Ramos (cell line): Measurements from ENCODE around the gene ARSB.

Experiments used
- in situ Hi-C: fragments of 300-500 bp; cut with MboI; formaldehyde crosslinking; loops from one replicate; pipeline ENCODE4 v1.14.3; 2022; ENCODE audit warnings: low sequenced_read_pairs; ENCODE audit not compliant: unreplicated experiment

Gene ARSB

GRCh38 chr5:78908173-78909061 is 76.7 kb downstream of the ARSB start:
- in situ Hi-C loops, result no loop called here

GRCh38 chr5:78907255-78907891 is 77.7 kb downstream of the ARSB start:
- in situ Hi-C loops, result no loop called here

- in situ Hi-C loops, result no loop called here
Observed at GRCh38 chr5:78905084-78905938, 79.8 kb downstream of the ARSB start.

- in situ Hi-C loops, result no loop called here
Observed at GRCh38 chr5:78903861-78904260, 81.2 kb downstream of the ARSB start.

GRCh38 chr5:78903353-78903752 is 81.8 kb downstream of the ARSB start:
- in situ Hi-C loops, result no loop called here

GRCh38 chr5:78899922-78900362 is 85.2 kb downstream of the ARSB start:
- in situ Hi-C loops, result no loop called here

- in situ Hi-C loops, result no loop called here
Observed at GRCh38 chr5:78896132-78896531, 89.0 kb downstream of the ARSB start.

GRCh38 chr5:78895616-78896015 is 89.5 kb downstream of the ARSB start:
- in situ Hi-C loops, result no loop called here

- in situ Hi-C loops, result no loop called here
Observed at GRCh38 chr5:78893940-78894677, 91.0 kb downstream of the ARSB start.

- in situ Hi-C loops, result no loop called here
Observed at GRCh38 chr5:78890667-78891379, 94.3 kb downstream of the ARSB start.

- in situ Hi-C loops, result loop anchor here (10.0 kb wide), 1 partner anchor 225 kb away; the partner anchor contains the start of gene BHMT
Observed at GRCh38 chr5:78889369-78890140, 95.6 kb downstream of the ARSB start.

GRCh38 chr5:78888580-78889368 is 96.3 kb downstream of the ARSB start:
- in situ Hi-C loops, result loop anchor here (10.0 kb wide), 1 partner anchor 226 kb away; the partner anchor contains the start of gene BHMT

GRCh38 chr5:78887384-78888118 is 97.6 kb downstream of the ARSB start:
- in situ Hi-C loops, result loop anchor here (10.0 kb wide), 1 partner anchor 227 kb away; the partner anchor contains the start of gene BHMT

- in situ Hi-C loops, result loop anchor here (10.0 kb wide), 1 partner anchor 228 kb away; the partner anchor contains the start of gene BHMT
Observed at GRCh38 chr5:78886341-78887230, 98.5 kb downstream of the ARSB start.

GRCh38 chr5:78881884-78882283 is 103.2 kb downstream of the ARSB start:
- in situ Hi-C loops, result loop anchor here (10.0 kb wide), 1 partner anchor 233 kb away; the partner anchor contains the start of gene BHMT

GRCh38 chr5:78879516-78879915 is 105.6 kb downstream of the ARSB start:
- in situ Hi-C loops, result no loop called here
